HEK293 (cell line): ENCODE results near the gene VLDLR.

ENCODE experiments used
- CTCF ChIA-PET: fragments of 350-600 bp; formaldehyde crosslinking; extraction: SDS; loops from one replicate; lab custom pipeline; 2021; ENCODE audit warnings: antibody characterized with exemption; lab: Yijun Ruan, JAX
- POLR2A ChIA-PET: fragments of 300-600 bp; formaldehyde crosslinking; extraction: SDS; loops from one replicate; lab custom pipeline; 2020; ENCODE audit warnings: antibody characterized with exemption, inconsistent platforms; lab: Yijun Ruan, JAX
- H3K27ac ChIP-seq: fragments of 200-500 bp; sonication (Bioruptor generic); 2 replicates; pipeline ENCODE4 v1.5.1; 2014; ENCODE audit warnings: low read depth, low read length, control low read depth, inconsistent platforms; ENCODE audit errors: extremely low read depth
- H3K36me3 ChIP-seq, 2 experiments: fragments of 200-500 bp in 1 of 2; sonication (Bioruptor generic) in 1 of 2; 1 replicate in 1 of 2; 2 replicates in 1 of 2; pipeline ENCODE4 v1.5.1; 2014 to 2017; ENCODE audit warnings: inconsistent platforms in 2 of 2, low read length in 2 of 2; ENCODE audit not compliant: control insufficient read depth in 2 of 2, insufficient read depth in 1 of 2
- H3K4me1 ChIP-seq: fragments of 200-500 bp; sonication (Bioruptor generic); 2 replicates; pipeline ENCODE4 v1.5.1; 2014; ENCODE audit warnings: mild to moderate bottlenecking, low read length, inconsistent platforms; ENCODE audit not compliant: control insufficient read depth, insufficient read depth
- H3K4me3 ChIP-seq: 2 replicates; pipeline ENCODE4 v1.5.1; 2011; ENCODE audit warnings: low read depth, mild to moderate bottlenecking, control low read depth, low read length, moderate library complexity
- H3K9me3 ChIP-seq: fragments of 200-500 bp; sonication (Bioruptor generic); 2 replicates; pipeline ENCODE4 v1.5.1; 2014; ENCODE audit warnings: low read depth, low read length, inconsistent platforms; ENCODE audit not compliant: control insufficient read depth, insufficient read depth
- GLI2 ChIP-seq: fragments of 450-650 bp; formaldehyde crosslinking; IDR thresholded peaks from 2 replicates; pipeline ENCODE4; 2017; ENCODE audit warnings: missing biosample characterization, missing genetic modification characterization, low read depth, borderline replicate concordance
- SCRT1 ChIP-seq: fragments of 450-650 bp; formaldehyde crosslinking; IDR thresholded peaks from 2 replicates; pipeline ENCODE4 v1.5.1; 2016; ENCODE audit warnings: missing biosample characterization, missing genetic modification characterization, borderline replicate concordance
- SCRT2 ChIP-seq: fragments of 450-650 bp; formaldehyde crosslinking; IDR thresholded peaks from 2 replicates; pipeline ENCODE4 v1.5.1; 2016; ENCODE audit warnings: missing biosample characterization, missing genetic modification characterization
- YY1 ChIP-seq: fragments of 450-650 bp; formaldehyde crosslinking; IDR thresholded peaks from 2 replicates; pipeline ENCODE4 v1.5.1; 2018; ENCODE audit warnings: missing biosample characterization, missing genetic modification characterization
- ZBTB48 ChIP-seq: fragments of 450-650 bp; formaldehyde crosslinking; IDR thresholded peaks from 2 replicates; pipeline ENCODE4 v1.5.1; 2016; ENCODE audit warnings: missing biosample characterization, missing genetic modification characterization
- ZFP3 ChIP-seq: fragments of 450-650 bp; formaldehyde crosslinking; IDR thresholded peaks from 2 replicates; pipeline ENCODE4 v1.5.1; 2016; ENCODE audit warnings: low read depth, missing biosample characterization, missing genetic modification characterization
- ZNF169 ChIP-seq: fragments of 450-650 bp; formaldehyde crosslinking; IDR thresholded peaks from 2 replicates; pipeline ENCODE4 v1.5.1; 2016; ENCODE audit warnings: missing biosample characterization, missing genetic modification characterization
- ZNF184 ChIP-seq: fragments of 450-650 bp; IDR thresholded peaks from 2 replicates; pipeline ENCODE4 v1.5.1; 2018; ENCODE audit warnings: missing biosample characterization, mild to moderate bottlenecking, missing genetic modification characterization
- ZNF2 ChIP-seq: fragments of 450-650 bp; formaldehyde crosslinking; IDR thresholded peaks from 2 replicates; pipeline ENCODE4 v1.5.1; 2016; ENCODE audit warnings: missing biosample characterization, missing genetic modification characterization
- ZNF214 ChIP-seq: fragments of 450-650 bp; formaldehyde crosslinking; IDR thresholded peaks from 2 replicates; pipeline ENCODE4 v1.5.1; 2017; ENCODE audit warnings: missing biosample characterization, mild to moderate bottlenecking, missing genetic modification characterization, borderline replicate concordance
- ZNF302 ChIP-seq: fragments of 450-650 bp; formaldehyde crosslinking; IDR thresholded peaks from 2 replicates; pipeline ENCODE4 v1.5.1; 2016; ENCODE audit warnings: missing biosample characterization, missing genetic modification characterization, low read depth
- ZNF366 ChIP-seq: fragments of 450-650 bp; formaldehyde crosslinking; conservative IDR thresholded peaks from 2 replicates; pipeline ENCODE4 v1.5.1; 2016; ENCODE audit warnings: missing biosample characterization, missing genetic modification characterization
- ZNF423 ChIP-seq: fragments of 450-650 bp; formaldehyde crosslinking; IDR thresholded peaks from 2 replicates; pipeline ENCODE4 v1.5.1; 2016; ENCODE audit warnings: missing biosample characterization, missing genetic modification characterization
- ZNF426 ChIP-seq: fragments of 450-650 bp; formaldehyde crosslinking; IDR thresholded peaks from 2 replicates; pipeline ENCODE4 v1.5.1; 2017; ENCODE audit warnings: missing biosample characterization, missing genetic modification characterization, mild to moderate bottlenecking, inconsistent platforms, moderate library complexity
- ZNF473 ChIP-seq: fragments of 450-650 bp; formaldehyde crosslinking; IDR thresholded peaks from 2 replicates; pipeline ENCODE4 v1.5.1; 2017; ENCODE audit warnings: missing biosample characterization, missing genetic modification characterization
- ZNF521 ChIP-seq: fragments of 450-650 bp; formaldehyde crosslinking; IDR thresholded peaks from 2 replicates; pipeline ENCODE4 v1.5.1; 2017; ENCODE audit warnings: missing biosample characterization, mild to moderate bottlenecking, missing genetic modification characterization
- ZNF530 ChIP-seq: fragments of 450-650 bp; formaldehyde crosslinking; IDR thresholded peaks from 2 replicates; pipeline ENCODE4 v1.5.1; 2016; ENCODE audit warnings: low read depth, missing biosample characterization, missing genetic modification characterization
- TF ChIP-seq, protein P1 (sequence below): sonication (generic); formaldehyde crosslinking; IDR thresholded peaks from 2 replicates; pipeline ENCODE4 v1.8.1; 2022; ENCODE audit warnings: mild to moderate bottlenecking, moderate library complexity, missing genetic modification reagents
- TF ChIP-seq, protein P2 (sequence below): fragments of 450-650 bp; formaldehyde crosslinking; IDR thresholded peaks from 2 replicates; pipeline ENCODE4 v1.5.1; 2016; ENCODE audit warnings: missing biosample characterization, missing genetic modification characterization
- TF ChIP-seq, protein P3 (sequence below): fragments of 450-650 bp; formaldehyde crosslinking; IDR thresholded peaks from 2 replicates; pipeline ENCODE4 v1.5.1; 2016; ENCODE audit warnings: missing biosample characterization, missing genetic modification characterization
- TF ChIP-seq, protein P4 (sequence below): fragments of 450-650 bp; formaldehyde crosslinking; conservative IDR thresholded peaks from 2 replicates; pipeline ENCODE4 v1.5.1; 2016; ENCODE audit warnings: low read depth, missing biosample characterization, missing genetic modification characterization

Gene VLDLR

DNA sequence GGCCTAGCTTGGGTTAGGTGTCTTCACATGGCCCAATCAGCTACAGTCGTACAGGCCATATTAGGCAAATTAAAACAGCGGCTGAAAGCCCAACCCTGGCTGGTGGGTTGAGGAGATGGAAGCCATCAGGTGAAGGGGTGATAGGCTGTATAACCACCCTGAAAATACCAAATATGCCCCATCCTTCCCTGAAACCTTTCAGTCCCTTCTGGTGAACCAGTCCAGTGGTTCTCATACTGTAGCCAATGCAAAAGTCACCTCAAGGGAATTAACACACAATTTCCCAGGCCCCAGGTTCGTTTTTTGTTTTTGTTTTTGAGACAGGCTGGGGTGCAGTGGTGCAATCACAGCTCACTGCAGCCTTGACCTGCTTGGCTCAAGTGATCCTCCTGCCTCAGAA is 75.9 kb downstream of the VLDLR start:
- ChIA-PET POLR2A (no interaction called here), CTCF (no interaction called here)
- no peak overlapping the region for H3K27ac ChIP-seq
- TF ChIP-seq ZNF302 (tag by site-specific recombination) (no peak), ZNF366 (tag by site-specific recombination) (no peak), ZNF530 (tag by site-specific recombination) (no peak), ZNF423 (no peak)
- TF ChIP-seq, protein P1, sequence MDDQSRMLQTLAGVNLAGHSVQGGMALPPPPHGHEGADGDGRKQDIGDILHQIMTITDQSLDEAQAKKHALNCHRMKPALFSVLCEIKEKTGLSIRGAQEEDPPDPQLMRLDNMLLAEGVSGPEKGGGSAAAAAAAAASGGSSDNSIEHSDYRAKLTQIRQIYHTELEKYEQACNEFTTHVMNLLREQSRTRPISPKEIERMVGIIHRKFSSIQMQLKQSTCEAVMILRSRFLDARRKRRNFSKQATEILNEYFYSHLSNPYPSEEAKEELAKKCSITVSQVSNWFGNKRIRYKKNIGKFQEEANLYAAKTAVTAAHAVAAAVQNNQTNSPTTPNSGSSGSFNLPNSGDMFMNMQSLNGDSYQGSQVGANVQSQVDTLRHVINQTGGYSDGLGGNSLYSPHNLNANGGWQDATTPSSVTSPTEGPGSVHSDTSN, result no peak
- H3K4me3 ChIP-seq, result no peak overlapping the region
- no peaks in the 10 kb centered on the region for H3K9me3 ChIP-seq
- H3K4me1 ChIP-seq, result no peaks in the 10 kb centered on the region
- no peaks in the 10 kb centered on the region for H3K36me3 ChIP-seq

DNA sequence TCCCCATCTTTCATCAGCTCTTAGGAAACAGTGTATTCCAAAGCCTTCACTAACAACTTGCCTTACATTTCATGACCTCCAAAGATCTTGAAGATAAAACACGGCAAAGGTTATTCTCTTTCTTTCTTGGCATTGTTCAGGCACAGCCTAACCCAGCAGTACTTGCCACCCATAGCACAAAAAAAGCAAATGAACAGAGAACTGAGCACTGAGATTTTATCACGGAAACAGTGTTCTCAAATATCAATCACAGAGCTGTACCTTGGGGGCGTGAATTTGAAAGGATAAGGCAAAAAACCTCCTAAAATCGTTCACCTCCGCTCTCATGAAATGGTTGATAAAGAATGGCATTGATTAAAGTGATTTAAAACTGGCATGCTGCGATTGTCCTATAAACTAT is 78.8 kb downstream of the VLDLR start:
- CTCF ChIA-PET, result interaction anchor here (0.6 kb wide), 2 partner anchors 24 to 459 kb away, joined by 3 to 4 read pairs; no protein-coding TSS in a partner anchor
- H3K9me3 ChIP-seq, result no peaks in the 10 kb centered on the region
- POLR2A ChIA-PET, result no interaction called here
- no peaks in the 10 kb centered on the region for H3K36me3 ChIP-seq
- no peak overlapping the region for H3K4me3 ChIP-seq
- no peak overlapping the region for H3K27ac ChIP-seq
- TF ChIP-seq SCRT1, result no peak
- no peak for TF ChIP-seq ZBTB48 (tag by site-specific recombination)
- TF ChIP-seq ZNF184, result no peak
- TF ChIP-seq ZNF214, result no peak
- TF ChIP-seq GLI2 (tag by site-specific recombination), result no peak
- TF ChIP-seq ZFP3 (tag by site-specific recombination), result no peak
- TF ChIP-seq, protein P2, sequence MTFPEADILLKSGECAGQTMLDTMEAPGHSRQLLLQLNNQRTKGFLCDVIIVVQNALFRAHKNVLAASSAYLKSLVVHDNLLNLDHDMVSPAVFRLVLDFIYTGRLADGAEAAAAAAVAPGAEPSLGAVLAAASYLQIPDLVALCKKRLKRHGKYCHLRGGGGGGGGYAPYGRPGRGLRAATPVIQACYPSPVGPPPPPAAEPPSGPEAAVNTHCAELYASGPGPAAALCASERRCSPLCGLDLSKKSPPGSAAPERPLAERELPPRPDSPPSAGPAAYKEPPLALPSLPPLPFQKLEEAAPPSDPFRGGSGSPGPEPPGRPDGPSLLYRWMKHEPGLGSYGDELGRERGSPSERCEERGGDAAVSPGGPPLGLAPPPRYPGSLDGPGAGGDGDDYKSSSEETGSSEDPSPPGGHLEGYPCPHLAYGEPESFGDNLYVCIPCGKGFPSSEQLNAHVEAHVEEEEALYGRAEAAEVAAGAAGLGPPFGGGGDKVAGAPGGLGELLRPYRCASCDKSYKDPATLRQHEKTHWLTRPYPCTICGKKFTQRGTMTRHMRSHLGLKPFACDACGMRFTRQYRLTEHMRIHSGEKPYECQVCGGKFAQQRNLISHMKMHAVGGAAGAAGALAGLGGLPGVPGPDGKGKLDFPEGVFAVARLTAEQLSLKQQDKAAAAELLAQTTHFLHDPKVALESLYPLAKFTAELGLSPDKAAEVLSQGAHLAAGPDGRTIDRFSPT (tag by site-specific recombination), result no peak
- TF ChIP-seq ZNF423, result no peak
- TF ChIP-seq, protein P3, sequence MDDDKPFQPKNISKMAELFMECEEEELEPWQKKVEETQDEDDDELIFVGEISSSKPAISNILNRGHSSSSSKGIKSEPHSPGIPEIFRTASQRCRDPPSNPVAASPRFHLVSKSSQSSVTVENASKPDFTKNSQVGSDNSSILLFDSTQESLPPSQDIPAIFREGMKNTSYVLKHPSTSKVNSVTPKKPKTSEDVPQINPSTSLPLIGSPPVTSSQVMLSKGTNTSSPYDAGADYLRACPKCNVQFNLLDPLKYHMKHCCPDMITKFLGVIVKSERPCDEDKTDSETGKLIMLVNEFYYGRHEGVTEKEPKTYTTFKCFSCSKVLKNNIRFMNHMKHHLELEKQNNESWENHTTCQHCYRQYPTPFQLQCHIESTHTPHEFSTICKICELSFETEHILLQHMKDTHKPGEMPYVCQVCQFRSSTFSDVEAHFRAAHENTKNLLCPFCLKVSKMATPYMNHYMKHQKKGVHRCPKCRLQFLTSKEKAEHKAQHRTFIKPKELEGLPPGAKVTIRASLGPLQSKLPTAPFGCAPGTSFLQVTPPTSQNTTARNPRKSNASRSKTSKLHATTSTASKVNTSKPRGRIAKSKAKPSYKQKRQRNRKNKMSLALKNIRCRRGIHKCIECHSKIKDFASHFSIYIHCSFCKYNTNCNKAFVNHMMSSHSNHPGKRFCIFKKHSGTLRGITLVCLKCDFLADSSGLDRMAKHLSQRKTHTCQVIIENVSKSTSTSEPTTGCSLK (tag by site-specific recombination), result no peak
- TF ChIP-seq, protein P4, sequence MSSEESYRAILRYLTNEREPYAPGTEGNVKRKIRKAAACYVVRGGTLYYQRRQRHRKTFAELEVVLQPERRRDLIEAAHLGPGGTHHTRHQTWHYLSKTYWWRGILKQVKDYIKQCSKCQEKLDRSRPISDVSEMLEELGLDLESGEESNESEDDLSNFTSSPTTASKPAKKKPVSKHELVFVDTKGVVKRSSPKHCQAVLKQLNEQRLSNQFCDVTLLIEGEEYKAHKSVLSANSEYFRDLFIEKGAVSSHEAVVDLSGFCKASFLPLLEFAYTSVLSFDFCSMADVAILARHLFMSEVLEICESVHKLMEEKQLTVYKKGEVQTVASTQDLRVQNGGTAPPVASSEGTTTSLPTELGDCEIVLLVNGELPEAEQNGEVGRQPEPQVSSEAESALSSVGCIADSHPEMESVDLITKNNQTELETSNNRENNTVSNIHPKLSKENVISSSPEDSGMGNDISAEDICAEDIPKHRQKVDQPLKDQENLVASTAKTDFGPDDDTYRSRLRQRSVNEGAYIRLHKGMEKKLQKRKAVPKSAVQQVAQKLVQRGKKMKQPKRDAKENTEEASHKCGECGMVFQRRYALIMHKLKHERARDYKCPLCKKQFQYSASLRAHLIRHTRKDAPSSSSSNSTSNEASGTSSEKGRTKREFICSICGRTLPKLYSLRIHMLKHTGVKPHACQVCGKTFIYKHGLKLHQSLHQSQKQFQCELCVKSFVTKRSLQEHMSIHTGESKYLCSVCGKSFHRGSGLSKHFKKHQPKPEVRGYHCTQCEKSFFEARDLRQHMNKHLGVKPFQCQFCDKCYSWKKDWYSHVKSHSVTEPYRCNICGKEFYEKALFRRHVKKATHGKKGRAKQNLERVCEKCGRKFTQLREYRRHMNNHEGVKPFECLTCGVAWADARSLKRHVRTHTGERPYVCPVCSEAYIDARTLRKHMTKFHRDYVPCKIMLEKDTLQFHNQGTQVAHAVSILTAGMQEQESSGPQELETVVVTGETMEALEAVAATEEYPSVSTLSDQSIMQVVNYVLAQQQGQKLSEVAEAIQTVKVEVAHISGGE (tag by site-specific recombination), result no peak
- no peak for TF ChIP-seq SCRT2
- no peak for TF ChIP-seq ZNF426 (tag by site-specific recombination)
- TF ChIP-seq ZNF521 (tag by site-specific recombination), result no peak
- TF ChIP-seq ZNF473 (tag by site-specific recombination), result no peak
- no peak for TF ChIP-seq YY1 (tag by site-specific recombination)
- TF ChIP-seq ZNF2 (tag by site-specific recombination), result no peak
- TF ChIP-seq ZNF169, result no peak
- no peaks in the 10 kb centered on the region for H3K4me1 ChIP-seq
